ENCODE measurements around the gene HAPLN2. TPM values are rescaled to one million over a fixed set of nuclear protein-coding genes. Genes with fewer than 3 reads are reported as not detected.
"Not testable (repeated sequence)": the region's sequence is repeated elsewhere in the genome, so short reads cannot be mapped to it uniquely, and the experiment has no call there.

Gene HAPLN2
- total and polyA plus RNA-seq, 8 donors, result 0.38 to 0.46 TPM; not detected in 6

- H3K27ac ChIP-seq, result no peak overlapping the region
- no peak overlapping the region for H3K4me3 ChIP-seq
- H3K9me3 ChIP-seq, result no peaks in the 10 kb centered on the region
- H3K4me1 ChIP-seq, result peaks cover 4 to 14% (median 5%) of the 10 kb centered on the region in 3 donors
- ATAC-seq (peak in 3 of 4 donors; percentile 43 to 55 (median 52)), DNase-seq (peak in 2 of 6 donors; percentile 34 to 55), FAIRE-seq (no peak)
- 84 to 88% methylated on average over 2 of the region's 2 CpGs for WGBS, 2 donors
- H3K36me3 ChIP-seq, result no peaks in the 10 kb centered on the region
- peaks cover 0 to 32% (median 6%) of the 10 kb centered on the region in 4 donors for H3K27me3 ChIP-seq
- TF ChIP-seq CTCF (IDR thresholded peaks at IDR 0.05), result peak; percentile 24 to 50 (median 44)
- intact Hi-C loops (cut with DNase I), result loop anchor here in 1 of 3 donors (5.0 kb wide), 1 partner anchor 250 kb away; no protein-coding TSS in a partner anchor
These were observed 8.2 kb downstream of the HAPLN2 start for GRCh38 chr1:156627313-156627880.

- Histone ChIP-seq H3K27ac (no peak overlapping the region), H3K4me1 (peaks cover 0 to 8% (median 4%) of the 10 kb centered on the region in 3 donors), H3K36me3 (no peaks in the 10 kb centered on the region), H3K27me3 (peaks cover 0 to 15% (median 2%) of the 10 kb centered on the region in 4 donors), H3K9me3 (no peaks in the 10 kb centered on the region), H3K4me3 (no peak overlapping the region)
- DNase-seq (no peak), FAIRE-seq (no peak), ATAC-seq (no peak)
- 79 to 81% methylated on average over 8 of the region's 8 CpGs for WGBS, 2 donors
- intact Hi-C loops (cut with DNase I), result loop anchor here in 1 of 3 donors (5.0 kb wide), 1 partner anchor 253 kb away; no protein-coding TSS in a partner anchor
- no peak for TF ChIP-seq CTCF (IDR thresholded peaks at IDR 0.05)
These were observed 10.7 kb downstream of the HAPLN2 start for GRCh38 chr1:156629823-156630449.

GRCh38 chr1:156631152-156631551 is 11.9 kb downstream of the HAPLN2 start:
- H3K36me3 ChIP-seq; intact Hi-C loops (cut with DNase I); H3K27ac ChIP-seq; H3K4me1 ChIP-seq; ATAC-seq; H3K4me3 ChIP-seq; DNase-seq; H3K9me3 ChIP-seq; H3K27me3 ChIP-seq; FAIRE-seq: not testable (repeated sequence)
- WGBS, 2 donors, result 64 to 66% methylated on average over 9 of the region's 9 CpGs

DNA sequence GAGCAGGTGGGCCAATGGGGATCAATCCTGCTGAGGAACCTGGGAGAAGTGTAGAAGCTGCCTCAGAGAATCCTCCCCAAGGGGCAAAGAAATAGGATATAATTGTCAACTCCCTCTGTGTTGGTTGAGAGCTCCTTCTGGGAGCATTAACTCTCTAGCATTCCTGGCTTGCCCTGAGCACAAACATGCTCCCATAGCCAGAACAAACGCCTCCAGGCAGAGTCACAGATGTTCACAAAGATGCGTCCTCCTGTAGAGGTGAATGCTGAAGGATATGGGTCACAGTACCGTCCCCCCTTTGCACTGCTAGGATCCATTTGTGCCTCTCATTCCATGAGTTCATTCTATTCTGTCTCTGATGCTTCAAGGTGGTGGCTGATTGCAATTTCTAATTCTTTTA is 13.1 kb downstream of the HAPLN2 start:
- DNase-seq, result no peak
- no peaks in the 10 kb centered on the region for H3K36me3 ChIP-seq
- no peaks in the 10 kb centered on the region for H3K27me3 ChIP-seq
- FAIRE-seq, result no peak
- intact Hi-C loops (cut with DNase I), result no loop called here
- no peak for ATAC-seq
- no peak for TF ChIP-seq CTCF (IDR thresholded peaks at IDR 0.05)
- H3K4me3 ChIP-seq, result no peak overlapping the region
- 57 to 69% methylated on average over 3 of the region's 3 CpGs for WGBS, 2 donors
- no peaks in the 10 kb centered on the region for H3K9me3 ChIP-seq
- H3K27ac ChIP-seq, result no peak overlapping the region
- no peaks in the 10 kb centered on the region for H3K4me1 ChIP-seq

DNA sequence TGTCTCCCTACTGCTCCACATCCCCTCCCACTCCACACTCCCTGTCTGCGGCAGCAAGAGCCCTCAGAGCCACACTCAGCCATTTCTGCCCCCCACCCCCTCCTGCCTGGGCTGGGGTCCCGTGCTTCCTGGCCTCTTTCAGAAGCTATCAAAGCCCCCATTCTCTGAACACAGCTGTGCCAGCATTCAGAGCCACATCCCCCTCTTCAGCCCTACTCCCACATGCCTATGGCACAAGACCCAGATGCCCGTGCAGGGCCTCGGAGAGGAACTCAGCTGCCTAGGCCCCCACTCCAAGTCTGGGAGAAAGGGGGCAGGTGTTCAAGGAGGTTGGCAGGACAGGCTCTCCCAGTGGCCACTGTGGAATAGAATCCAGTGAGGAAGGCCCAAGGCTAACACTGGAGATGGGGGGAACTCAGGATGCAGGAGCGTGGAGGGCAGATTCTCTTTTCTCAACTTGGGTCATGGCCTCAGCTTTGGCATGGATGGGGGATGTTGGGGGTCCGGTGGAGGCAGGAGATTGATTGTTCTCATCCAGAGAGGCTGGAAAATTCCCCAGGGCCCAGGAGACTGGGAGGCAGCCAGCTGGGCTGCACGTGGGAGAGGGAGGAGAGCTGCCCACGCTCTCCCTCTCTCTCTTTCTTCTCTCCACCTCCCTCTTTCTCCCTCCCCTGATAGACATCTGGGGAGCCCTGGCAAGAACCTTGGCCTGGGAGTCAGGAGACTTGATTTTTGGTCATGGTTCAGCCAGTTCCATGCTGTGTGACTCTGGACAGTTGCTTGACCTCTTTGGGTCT is 19.2 kb downstream of the HAPLN2 start:
- H3K27me3 ChIP-seq, result peaks cover 0 to 20% (median 0%) of the 10 kb centered on the region in 4 donors
- no peak for DNase-seq

More for the DNA sequence above, 19.2 kb downstream of the HAPLN2 start:
- Histone ChIP-seq H3K36me3 (no peaks in the 10 kb centered on the region), H3K27ac (no peak overlapping the region), H3K9me3 (no peaks in the 10 kb centered on the region), H3K4me1 (peaks cover 5 to 8% (median 5%) of the 10 kb centered on the region in 3 donors), H3K4me3 (no peak overlapping the region)
- no peak for TF ChIP-seq CTCF (IDR thresholded peaks at IDR 0.05)
- no peak for ATAC-seq
- FAIRE-seq, result no peak
- intact Hi-C loops (cut with DNase I), result no loop called here
- 57 to 69% methylated on average over 6 to 8 of the region's 8 CpGs for WGBS, 2 donors
